Loucy (cell line): ENCODE results near the gene PIK3CA.

Experiments used
- H2AFZ ChIP-seq: fragments of 200-600 bp; sonication (generic); 2 replicates; pipeline ENCODE4 v1.6.0; 2016; ENCODE audit warnings: antibody characterized with exemption, mild to moderate bottlenecking, low read length, moderate library complexity
- H3F3A ChIP-seq: fragments of 200-600 bp; 2 replicates; pipeline ENCODE4 v1.6.0; 2016; ENCODE audit warnings: antibody characterized with exemption, low read depth, mild to moderate bottlenecking
- H3K27me3 ChIP-seq: fragments of 200-600 bp; sonication (generic); 2 replicates; pipeline ENCODE4 v1.6.1; 2014; ENCODE audit warnings: low read length, mild to moderate bottlenecking; ENCODE audit not compliant: insufficient read depth, poor library complexity, severe bottlenecking
- H3K36me3 ChIP-seq: fragments of 200-600 bp; sonication (generic); 2 replicates; pipeline ENCODE4 v1.6.1; 2016; ENCODE audit warnings: low read length; ENCODE audit not compliant: insufficient read depth
- H3K4me1 ChIP-seq: fragments of 200-600 bp; sonication (generic); 2 replicates; pipeline ENCODE4 v1.5.1; 2014; ENCODE audit warnings: low read length, mild to moderate bottlenecking; ENCODE audit not compliant: insufficient read depth, poor library complexity, severe bottlenecking
- H3K4me2 ChIP-seq: fragments of 200-600 bp; sonication (generic); 2 replicates; pipeline ENCODE4 v1.6.0; 2014; ENCODE audit warnings: antibody characterized with exemption, low read length, low read depth, mild to moderate bottlenecking; ENCODE audit not compliant: poor library complexity, severe bottlenecking
- H3K4me3 ChIP-seq: fragments of 200-600 bp; sonication (generic); 2 replicates; pipeline ENCODE4 v1.5.1; 2014; ENCODE audit warnings: low read length, mild to moderate bottlenecking, mixed read lengths; ENCODE audit not compliant: poor library complexity, severe bottlenecking
- H3K79me2 ChIP-seq: fragments of 200-600 bp; sonication (generic); 2 replicates; pipeline ENCODE4 v1.6.1; 2014; ENCODE audit warnings: low read length; ENCODE audit not compliant: insufficient read depth
- H3K9ac ChIP-seq: fragments of 200-600 bp; sonication (generic); 2 replicates; pipeline ENCODE4 v1.6.0; 2014; ENCODE audit warnings: mild to moderate bottlenecking, low read depth, low read length, moderate library complexity; ENCODE audit not compliant: poor library complexity, severe bottlenecking
- H3K9me2 ChIP-seq: fragments of 200-600 bp; sonication (generic); replicated peaks from 2 replicates; pipeline ENCODE4 v1.6.1; 2016; ENCODE audit warnings: low read depth, low read length, mixed read lengths
- H3K9me3 ChIP-seq: fragments of 200-600 bp; sonication (generic); 2 replicates; pipeline ENCODE4 v1.6.1; 2014; ENCODE audit warnings: mild to moderate bottlenecking, antibody characterized with exemption, low read length, low read depth; ENCODE audit not compliant: insufficient read depth
- H4K20me1 ChIP-seq: fragments of 200-600 bp; sonication (generic); 2 replicates; pipeline ENCODE4 v1.6.0; 2014; ENCODE audit warnings: antibody characterized with exemption, low read length, mild to moderate bottlenecking; ENCODE audit not compliant: insufficient read depth, poor library complexity, severe bottlenecking
- CTCF ChIP-seq: fragments of 200-600 bp; sonication (generic); conservative IDR thresholded peaks from 2 replicates; pipeline ENCODE4 v1.5.1; 2014; ENCODE audit warnings: mild to moderate bottlenecking, antibody characterized with exemption, low read length
- EZH2phosphoT487 ChIP-seq: fragments of 200-600 bp; IDR thresholded peaks from 2 replicates; pipeline ENCODE4 v1.6.1; 2018; ENCODE audit warnings: antibody characterized with exemption, mild to moderate bottlenecking, moderate library complexity, borderline replicate concordance

PIK3CA gene

GRCh38 chr3:179147873-179148615, at the start of gene PIK3CA:
PIK3CA (plus strand) TSS chr3:179148357; CDS start chr3:179198826, 50,469 bp downstream.
- TF ChIP-seq CTCF (no peak), EZH2phosphoT487 (no peak)
- Histone ChIP-seq H2AFZ (peak within 1 kb of the TSS; percentile 89), H4K20me1 (peaks cover 44% of the 10 kb centered on the region), H3K4me2 (peak within 1 kb of the TSS; percentile 96), H3K4me1 (peaks cover 35% of the 10 kb centered on the region), H3F3A (no peaks in the 10 kb centered on the region), H3K36me3 (no peaks in the 10 kb centered on the region), H3K79me2 (peaks cover 47% of the 10 kb centered on the region), H3K9me2 (no peaks in the 10 kb centered on the region), H3K27me3 (no peaks in the 10 kb centered on the region), H3K4me3 (peak within 1 kb of the TSS; percentile 96), H3K9me3 (no peaks in the 10 kb centered on the region), H3K9ac (peak within 1 kb of the TSS; percentile 87)

- TF ChIP-seq CTCF (no peak; the same call in 1 of the 2 replicates), EZH2phosphoT487 (no peak)
- Histone ChIP-seq H3K79me2 (no peaks in the 10 kb centered on the region), H3K9ac (no peak overlapping the region), H3K4me1 (no peaks in the 10 kb centered on the region), H3K36me3 (no peaks in the 10 kb centered on the region), H3K27me3 (no peaks in the 10 kb centered on the region), H3K9me3 (no peaks in the 10 kb centered on the region), H2AFZ (no peak overlapping the region), H4K20me1 (no peaks in the 10 kb centered on the region), H3K4me2 (no peak overlapping the region), H3K4me3 (no peak overlapping the region), H3K9me2 (no peaks in the 10 kb centered on the region), H3F3A (no peaks in the 10 kb centered on the region)
Measured at GRCh38 chr3:179098388-179099077, 49.6 kb upstream of the PIK3CA start.

- TF ChIP-seq CTCF (no peak), EZH2phosphoT487 (no peak)
- no peaks in the 10 kb centered on the region for H3K9me3 ChIP-seq
Measured at GRCh38 chr3:179100652-179101051, 47.5 kb upstream of the PIK3CA start.

More at GRCh38 chr3:179100652-179101051, 47.5 kb upstream of the PIK3CA start:
- Histone ChIP-seq H3K27me3 (no peaks in the 10 kb centered on the region), H3F3A (no peaks in the 10 kb centered on the region), H2AFZ (peak overlapping the region; percentile 63), H3K4me1 (no peaks in the 10 kb centered on the region), H4K20me1 (no peaks in the 10 kb centered on the region), H3K79me2 (no peaks in the 10 kb centered on the region), H3K4me3 (no peak overlapping the region), H3K4me2 (no peak overlapping the region), H3K9me2 (no peaks in the 10 kb centered on the region), H3K36me3 (no peaks in the 10 kb centered on the region), H3K9ac (no peak overlapping the region)
